Gastroesophageal sphincter (tissue), 4 donors: ENCODE results near the gene PABPC3. TPM values are rescaled to one million over a fixed set of nuclear protein-coding genes. Genes with fewer than 3 reads are reported as not detected.
A peak's percentile ranks its signal among the peaks of the same experiment; 100 is the strongest.

Experiments
- ATAC-seq: fragments of 150-250 bp; one replicate; pipeline ENCODE4 v1.9.1; 2016; ENCODE audit warnings: mild to moderate bottlenecking, moderate library complexity
- H3K27ac ChIP-seq, 4 donors: fragments of 200-600 bp; sonication (generic) in 3 of 4; 1 replicate in 3 of 4; 2 replicates in 1 of 4; pipeline ENCODE4 v1.5.1; 2016 to 2019
- H3K27me3 ChIP-seq: fragments of 200-600 bp; sonication (generic); one replicate; pipeline ENCODE4 v1.5.1; 2019
- H3K36me3 ChIP-seq, 2 donors: fragments of 200-600 bp; sonication (generic); one replicate each; pipeline ENCODE4 v1.5.1; 2019; ENCODE audit warnings: control low read depth in 1 of 2
- H3K4me1 ChIP-seq, 3 donors: fragments of 200-600 bp; sonication (generic); 1 replicate in 2 of 3; 2 replicates in 1 of 3; pipeline ENCODE4 v1.5.1; 2016 to 2019; ENCODE audit warnings: control low read depth in 2 of 3
- H3K4me3 ChIP-seq, 2 donors: fragments of 200-600 bp; sonication (generic); one replicate each; pipeline ENCODE4 v1.5.1; 2019; ENCODE audit warnings: mild to moderate bottlenecking in 1 of 2, moderate library complexity in 1 of 2
- H3K9me3 ChIP-seq, 3 donors: fragments of 200-600 bp; sonication (generic); one replicate each; pipeline ENCODE4 v1.5.1; 2017 to 2019; ENCODE audit warnings: control low read depth in 2 of 3
- EP300 ChIP-seq: sonication (generic); formaldehyde crosslinking; IDR thresholded peaks from one replicate; pipeline ENCODE4 v1.6.1; 2017; ENCODE audit warnings: antibody characterized with exemption, mild to moderate bottlenecking
- POLR2A ChIP-seq, 2 donors: fragments of 450-650 bp; IDR thresholded peaks; one replicate each; pipeline ENCODE4 v1.6.1; 2017; ENCODE audit warnings: antibody characterized with exemption in 2 of 2, mild to moderate bottlenecking in 2 of 2, moderate library complexity in 1 of 2
- POLR2AphosphoS5 ChIP-seq: sonication (generic); formaldehyde crosslinking; IDR thresholded peaks from one replicate; pipeline ENCODE4 v1.6.1; 2017; ENCODE audit warnings: antibody characterized with exemption
- WGBS, 2 donors: methylation state at CpG; one replicate each; pipeline ENCODE4 v1.1.5; 2018; ENCODE audit warnings: low coverage in 1 of 2; 5-methylcytosine and 5-hydroxymethylcytosine counted together
- total RNA-seq, 4 donors: library from RNA; depleted of rRNA; stranded (reverse); fragments of >200 nt; gene quantifications; one replicate each; pipeline ENCODE4 v1.1.0, GENCODE V29; 2016
- TF ChIP-seq, protein P1 (sequence below), 4 experiments: fragments of 200-600 bp in 2 of 4; fragments of 450-650 bp in 2 of 4; sonication (generic) in 1 of 4; IDR thresholded peaks; one replicate each; pipeline ENCODE4 v1.5.1; 2017 to 2019; ENCODE audit warnings: antibody characterized with exemption in 4 of 4, mild to moderate bottlenecking in 2 of 4, moderate library complexity in 2 of 4

Gene PABPC3
- total RNA-seq, 4 donors from 2014 or later = 0.19 TPM; not detected in 3

DNA sequence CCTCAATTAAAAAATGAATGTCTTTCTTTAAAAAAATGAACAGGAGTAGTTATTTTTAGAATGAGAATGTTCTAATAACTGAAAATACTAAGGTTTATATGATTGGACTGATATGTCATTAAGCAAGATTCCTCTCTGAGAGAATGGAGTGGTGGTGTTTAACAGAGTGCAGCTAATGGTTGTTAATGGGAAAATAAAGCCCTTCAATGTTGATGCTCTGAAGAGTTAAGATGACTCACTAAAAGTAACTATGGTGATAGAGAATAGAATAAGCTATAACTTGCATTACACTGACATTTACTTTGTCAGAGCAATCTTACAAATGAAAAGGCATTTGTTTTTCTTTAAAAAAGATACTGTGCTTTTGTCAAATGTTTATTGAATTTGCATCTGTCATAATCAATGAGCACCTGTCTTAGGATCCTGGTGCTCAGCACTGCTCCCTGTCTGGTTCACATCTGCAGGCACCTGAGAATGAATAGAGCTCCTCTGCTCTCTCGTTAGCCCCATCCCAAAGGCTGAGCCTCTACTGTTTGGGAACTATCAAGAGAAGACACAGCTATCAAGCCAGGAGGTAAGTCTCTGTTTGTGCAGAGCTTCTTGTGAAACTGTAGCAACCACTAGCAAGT lies 15.1 kb downstream of the PABPC3 start:
- no peak for ATAC-seq
- no peak overlapping the region for H3K4me3 ChIP-seq
- no peaks in the 10 kb centered on the region for H3K36me3 ChIP-seq
- no peak for TF ChIP-seq POLR2AphosphoS5
- TF ChIP-seq POLR2A (IDR thresholded peaks at IDR 0.05) = no peak
- TF ChIP-seq, protein P1, sequence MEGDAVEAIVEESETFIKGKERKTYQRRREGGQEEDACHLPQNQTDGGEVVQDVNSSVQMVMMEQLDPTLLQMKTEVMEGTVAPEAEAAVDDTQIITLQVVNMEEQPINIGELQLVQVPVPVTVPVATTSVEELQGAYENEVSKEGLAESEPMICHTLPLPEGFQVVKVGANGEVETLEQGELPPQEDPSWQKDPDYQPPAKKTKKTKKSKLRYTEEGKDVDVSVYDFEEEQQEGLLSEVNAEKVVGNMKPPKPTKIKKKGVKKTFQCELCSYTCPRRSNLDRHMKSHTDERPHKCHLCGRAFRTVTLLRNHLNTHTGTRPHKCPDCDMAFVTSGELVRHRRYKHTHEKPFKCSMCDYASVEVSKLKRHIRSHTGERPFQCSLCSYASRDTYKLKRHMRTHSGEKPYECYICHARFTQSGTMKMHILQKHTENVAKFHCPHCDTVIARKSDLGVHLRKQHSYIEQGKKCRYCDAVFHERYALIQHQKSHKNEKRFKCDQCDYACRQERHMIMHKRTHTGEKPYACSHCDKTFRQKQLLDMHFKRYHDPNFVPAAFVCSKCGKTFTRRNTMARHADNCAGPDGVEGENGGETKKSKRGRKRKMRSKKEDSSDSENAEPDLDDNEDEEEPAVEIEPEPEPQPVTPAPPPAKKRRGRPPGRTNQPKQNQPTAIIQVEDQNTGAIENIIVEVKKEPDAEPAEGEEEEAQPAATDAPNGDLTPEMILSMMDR (IDR thresholded peaks at IDR 0.05) = no peak
- no peak for TF ChIP-seq EP300
- peaks cover 21% of the 10 kb centered on the region for H3K27me3 ChIP-seq
- H3K4me1 ChIP-seq = no peaks in the 10 kb centered on the region
- H3K27ac ChIP-seq = no peak overlapping the region
- 40% methylated on average over 1 of the region's 1 CpG; no CpG with 5 or more reads in 1 of the 2 donors for WGBS, 2 donors
- H3K9me3 ChIP-seq = no peaks in the 10 kb centered on the region

DNA sequence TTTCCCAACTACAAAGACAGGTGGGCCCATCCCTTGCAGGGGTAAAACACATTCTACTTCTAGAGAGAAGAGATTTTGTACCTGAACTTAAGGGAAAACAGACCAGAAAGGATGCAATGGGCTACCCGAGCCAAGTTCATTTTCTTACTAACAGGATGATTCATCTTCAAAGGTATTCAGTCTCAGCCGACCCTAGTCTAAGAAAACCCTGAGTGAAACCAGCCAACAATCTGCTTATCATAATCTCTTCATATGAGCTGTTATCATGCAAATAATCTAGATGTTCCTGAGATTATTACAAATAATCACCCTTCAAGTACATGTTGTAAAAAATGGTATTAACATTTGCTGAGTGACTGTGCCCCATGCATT lies 15.6 kb downstream of the PABPC3 start:
- ATAC-seq = no peak
- Histone ChIP-seq H3K27ac (no peak overlapping the region), H3K4me3 (no peak overlapping the region), H3K9me3 (no peaks in the 10 kb centered on the region), H3K36me3 (no peaks in the 10 kb centered on the region), H3K27me3 (peaks cover 21% of the 10 kb centered on the region), H3K4me1 (no peaks in the 10 kb centered on the region)
- WGBS, 2 donors = 28 to 34% methylated on average over 2 of the region's 2 CpGs
- TF ChIP-seq, protein P1 (IDR thresholded peaks at IDR 0.05) = no peak

DNA sequence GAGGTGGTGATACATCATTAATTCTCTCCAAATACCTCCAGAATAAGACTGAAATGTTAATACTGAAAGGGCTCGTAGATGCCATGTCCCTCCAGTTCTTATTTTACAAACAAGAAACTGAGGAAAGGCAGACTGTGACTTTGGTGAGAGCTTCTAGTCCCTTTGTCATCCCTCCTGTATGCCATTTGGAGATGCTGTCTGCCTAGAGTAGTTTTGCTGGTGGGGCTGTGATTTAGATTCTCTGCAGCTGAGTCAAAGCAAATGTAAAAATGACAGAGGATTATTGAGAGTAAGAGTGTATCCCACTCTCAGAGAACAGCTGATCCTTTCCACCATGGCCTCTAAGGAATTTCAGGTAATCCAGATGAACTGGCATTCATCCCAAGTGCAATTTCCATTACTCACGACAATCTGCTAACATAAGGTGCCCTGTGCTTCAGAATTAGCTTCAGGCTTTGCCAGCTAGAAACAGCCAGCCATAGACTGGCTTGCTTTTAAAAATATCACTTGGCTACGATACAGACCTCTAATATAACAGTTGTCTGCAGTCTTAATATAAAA lies 16.8 kb downstream of the PABPC3 start:
- no peaks in the 10 kb centered on the region for H3K4me1 ChIP-seq
- WGBS, 2 donors = 27 to 47% methylated on average over 3 of the region's 3 CpGs
- ATAC-seq = no peak
- H3K27me3 ChIP-seq = peaks cover 18% of the 10 kb centered on the region
- H3K9me3 ChIP-seq = no peaks in the 10 kb centered on the region
- H3K36me3 ChIP-seq = no peaks in the 10 kb centered on the region
- H3K27ac ChIP-seq = no peak overlapping the region
- no peak overlapping the region for H3K4me3 ChIP-seq
- no peak for TF ChIP-seq POLR2A (IDR thresholded peaks at IDR 0.05)
- TF ChIP-seq EP300 = no peak
- TF ChIP-seq, protein P1 (IDR thresholded peaks at IDR 0.05) = no peak

DNA sequence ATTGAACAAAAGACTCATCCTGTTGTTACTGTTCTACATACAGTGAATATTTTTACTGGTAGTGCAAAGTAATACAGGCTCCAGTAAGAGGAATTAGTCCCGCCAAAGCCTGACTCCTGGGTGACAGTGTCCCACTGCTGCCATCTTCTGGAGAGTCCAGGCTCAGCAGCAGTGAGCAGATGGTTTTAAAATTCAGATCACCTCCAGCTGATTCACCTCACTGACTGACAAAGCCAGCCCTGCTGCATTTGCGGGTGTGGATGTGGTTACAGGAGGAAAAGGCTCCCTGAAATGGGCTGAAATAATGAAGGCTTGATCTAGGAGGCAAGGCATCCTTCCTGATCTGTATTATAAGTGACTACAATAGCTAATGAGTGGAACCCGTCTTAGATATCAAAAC lies 18.3 kb downstream of the PABPC3 start:
- Histone ChIP-seq H3K36me3 (no peaks in the 10 kb centered on the region), H3K27ac (no peak overlapping the region), H3K27me3 (peaks cover 27% of the 10 kb centered on the region), H3K4me1 (no peaks in the 10 kb centered on the region), H3K4me3 (no peak overlapping the region), H3K9me3 (no peaks in the 10 kb centered on the region)
- ATAC-seq = no peak
- TF ChIP-seq EP300 (no peak), POLR2AphosphoS5 (no peak)
- TF ChIP-seq, protein P1 (IDR thresholded peaks at IDR 0.05) = peak; percentile 36 to 74 (median 51)
- 0 to 21% methylated on average over 2 of the region's 3 CpGs for WGBS, 2 donors

DNA sequence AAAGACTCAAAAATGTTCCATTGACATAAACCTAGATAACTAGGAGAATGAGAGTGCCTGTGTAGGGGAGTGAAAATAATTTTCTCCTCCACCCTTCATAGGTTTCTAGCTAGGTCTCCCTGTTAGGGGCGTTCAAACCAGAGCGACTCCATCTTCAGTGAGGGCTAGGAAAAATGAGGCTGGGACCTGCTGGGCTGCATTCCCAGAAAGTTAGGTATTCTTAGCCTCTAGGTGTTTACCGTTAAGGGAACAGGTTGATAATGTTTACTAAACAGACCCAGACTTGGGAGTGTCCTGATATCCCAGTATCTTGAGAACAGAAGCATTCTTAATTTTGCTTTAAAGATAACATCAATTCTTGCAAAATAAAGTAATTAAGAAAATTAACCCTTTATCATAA lies 20.1 kb downstream of the PABPC3 start:
- TF ChIP-seq EP300 = no peak
- TF ChIP-seq POLR2A (IDR thresholded peaks at IDR 0.05) = no peak
- TF ChIP-seq, protein P1 (IDR thresholded peaks at IDR 0.05) = no peak
- TF ChIP-seq POLR2AphosphoS5 = no peak
- Histone ChIP-seq H3K27me3 (peaks cover 27% of the 10 kb centered on the region), H3K27ac (no peak overlapping the region), H3K4me3 (no peak overlapping the region), H3K4me1 (no peaks in the 10 kb centered on the region), H3K9me3 (no peaks in the 10 kb centered on the region), H3K36me3 (no peaks in the 10 kb centered on the region)
- ATAC-seq = no peak
- 50 to 69% methylated on average over 1 to 3 of the region's 3 CpGs for WGBS, 2 donors
